GM06990 (cell line): ENCODE results near the gene PLA2R1.

Experiments
- DNase-seq: peaks from one replicate; pipeline ENCODE4 v3.0.0-alpha.2; 2011; ENCODE audit not compliant: insufficient read length; ENCODE audit errors: extremely low read depth
- H3K27me3 ChIP-seq: replicated peaks from 2 replicates; pipeline ENCODE4 v1.6.0; 2011; ENCODE audit warnings: low read length; ENCODE audit not compliant: control insufficient read depth, insufficient read depth
- H3K36me3 ChIP-seq: 2 replicates; pipeline ENCODE4 v1.5.1; 2011; ENCODE audit warnings: low read length; ENCODE audit not compliant: control insufficient read depth, insufficient read depth
- H3K4me3 ChIP-seq: replicated peaks from 2 replicates; pipeline ENCODE4 v1.5.1; 2011; ENCODE audit warnings: low read depth, mild to moderate bottlenecking, control low read depth, low read length
- TF ChIP-seq, protein P1 (sequence below): IDR thresholded peaks from 2 replicates; pipeline ENCODE4 v1.5.1; 2011; ENCODE audit warnings: low read length, control low read depth, mild to moderate bottlenecking, inconsistent platforms; ENCODE audit not compliant: insufficient read depth, poor library complexity, severe bottlenecking

Gene PLA2R1

GRCh38 chr2:159989249-159989648, 73.2 kb downstream of the PLA2R1 start:
- TF ChIP-seq, protein P1, sequence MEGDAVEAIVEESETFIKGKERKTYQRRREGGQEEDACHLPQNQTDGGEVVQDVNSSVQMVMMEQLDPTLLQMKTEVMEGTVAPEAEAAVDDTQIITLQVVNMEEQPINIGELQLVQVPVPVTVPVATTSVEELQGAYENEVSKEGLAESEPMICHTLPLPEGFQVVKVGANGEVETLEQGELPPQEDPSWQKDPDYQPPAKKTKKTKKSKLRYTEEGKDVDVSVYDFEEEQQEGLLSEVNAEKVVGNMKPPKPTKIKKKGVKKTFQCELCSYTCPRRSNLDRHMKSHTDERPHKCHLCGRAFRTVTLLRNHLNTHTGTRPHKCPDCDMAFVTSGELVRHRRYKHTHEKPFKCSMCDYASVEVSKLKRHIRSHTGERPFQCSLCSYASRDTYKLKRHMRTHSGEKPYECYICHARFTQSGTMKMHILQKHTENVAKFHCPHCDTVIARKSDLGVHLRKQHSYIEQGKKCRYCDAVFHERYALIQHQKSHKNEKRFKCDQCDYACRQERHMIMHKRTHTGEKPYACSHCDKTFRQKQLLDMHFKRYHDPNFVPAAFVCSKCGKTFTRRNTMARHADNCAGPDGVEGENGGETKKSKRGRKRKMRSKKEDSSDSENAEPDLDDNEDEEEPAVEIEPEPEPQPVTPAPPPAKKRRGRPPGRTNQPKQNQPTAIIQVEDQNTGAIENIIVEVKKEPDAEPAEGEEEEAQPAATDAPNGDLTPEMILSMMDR: no peak
- no peak overlapping the region for H3K4me3 ChIP-seq
- DNase-seq: no peak
- no peaks in the 10 kb centered on the region for H3K27me3 ChIP-seq
- no peaks in the 10 kb centered on the region for H3K36me3 ChIP-seq

DNA sequence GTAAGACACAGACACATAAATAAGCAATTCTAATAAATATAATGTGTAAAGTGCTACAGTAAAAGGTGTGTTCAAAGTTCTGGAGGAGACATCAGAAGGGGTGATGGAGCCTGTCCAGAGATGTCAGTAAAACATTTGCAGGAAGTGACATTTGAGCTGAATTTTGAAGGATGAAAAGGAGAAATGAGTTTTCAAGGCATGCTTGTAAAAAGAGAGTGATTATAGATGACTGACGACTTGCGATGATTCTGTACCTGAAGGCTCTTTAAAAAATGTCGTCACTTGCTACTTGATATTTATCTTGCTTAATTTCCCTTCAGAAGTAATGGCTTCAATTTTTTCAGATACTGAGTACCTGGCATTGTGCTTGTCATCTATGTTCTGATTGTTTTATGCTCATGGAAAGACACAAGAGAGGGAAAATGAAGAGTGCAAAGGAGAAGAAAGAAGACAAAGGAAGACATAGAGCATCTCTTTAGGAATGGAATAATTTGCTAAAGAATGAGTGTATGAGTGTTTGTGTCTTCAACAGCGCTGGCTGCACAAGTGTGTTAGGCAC, 73.9 kb downstream of the PLA2R1 start:
- no peaks in the 10 kb centered on the region for H3K27me3 ChIP-seq
- no peaks in the 10 kb centered on the region for H3K36me3 ChIP-seq
- TF ChIP-seq, protein P1: no peak
- no peak overlapping the region for H3K4me3 ChIP-seq
- no peak for DNase-seq

DNA sequence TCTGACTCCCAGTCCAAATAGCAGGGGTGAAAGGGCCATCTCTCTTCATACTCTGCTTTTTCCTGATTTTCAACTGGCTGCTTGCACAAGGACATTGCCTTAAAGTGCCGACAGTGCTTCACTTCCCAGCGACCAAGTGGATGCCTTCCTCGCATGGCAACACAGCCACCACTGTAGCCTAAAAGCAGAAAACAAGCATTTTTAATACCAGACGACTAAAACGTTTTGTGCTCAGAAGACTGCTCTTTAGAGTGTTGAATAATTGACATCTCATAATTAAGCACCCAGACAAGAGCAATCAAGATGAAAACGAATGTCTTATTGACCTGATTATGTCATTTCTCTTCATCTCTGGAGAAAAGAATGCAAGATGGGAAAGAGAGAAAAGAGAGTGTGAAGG, 75.2 kb downstream of the PLA2R1 start:
- TF ChIP-seq, protein P1: no peak
- DNase-seq: no peak
- Histone ChIP-seq H3K4me3 (no peak overlapping the region), H3K27me3 (no peaks in the 10 kb centered on the region), H3K36me3 (no peaks in the 10 kb centered on the region)

DNA sequence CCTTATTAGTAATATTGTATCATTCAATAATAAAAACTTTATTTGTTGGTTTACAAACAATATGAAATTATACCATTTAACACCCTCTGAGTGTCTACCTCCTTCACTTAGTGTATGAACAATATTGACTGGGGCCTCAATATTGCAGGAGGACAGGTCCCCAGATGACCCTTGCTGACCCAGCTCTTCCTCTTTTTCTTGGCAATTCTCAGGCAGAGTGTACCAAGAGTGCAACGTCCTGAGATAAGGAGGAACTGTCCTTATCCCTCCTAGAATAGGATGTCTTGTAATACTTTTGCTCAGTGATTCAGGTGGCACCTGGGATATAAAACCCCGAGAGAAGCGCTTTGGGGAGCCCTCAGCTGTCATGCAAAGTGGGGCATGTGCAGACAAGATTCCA, 76.8 kb downstream of the PLA2R1 start:
- DNase-seq: no peak
- Histone ChIP-seq H3K27me3 (no peaks in the 10 kb centered on the region), H3K4me3 (no peak overlapping the region), H3K36me3 (no peaks in the 10 kb centered on the region)
- TF ChIP-seq, protein P1: no peak

GRCh38 chr2:159984034-159984433, 78.4 kb downstream of the PLA2R1 start:
- H3K36me3 ChIP-seq: no peaks in the 10 kb centered on the region
- TF ChIP-seq, protein P1: no peak
- H3K27me3 ChIP-seq: no peaks in the 10 kb centered on the region
- no peak for DNase-seq
- no peak overlapping the region for H3K4me3 ChIP-seq
